Stromal cell of bone marrow (primary cell): Measurements from ENCODE around the gene CXCL9.
"Not testable (repeated sequence)": the region's sequence is repeated elsewhere in the genome, so short reads cannot be mapped to it uniquely, and the experiment has no call there.

Source experiments
- DNase-seq: peaks from one replicate; pipeline ENCODE4 v3.0.0-alpha.2; 2012; ENCODE audit warnings: low read depth

Gene CXCL9

GRCh38 chr4:75954811-75955210 is 52.5 kb downstream of the CXCL9 start:
- DNase-seq, result not testable (repeated sequence)

GRCh38 chr4:75953509-75953908 is 53.8 kb downstream of the CXCL9 start:
- no peak for DNase-seq
